Activated naive CD4-positive, alpha-beta T cell treated with Interleukin-2 at 50 U/mL for 16 hours (primary cell): Measurements from ENCODE around the gene TBXA2R.

Experiments used
- DNase-seq: peaks from one replicate; pipeline ENCODE4 v3.0.0-alpha.2; 2020

The TBXA2R gene

DNA sequence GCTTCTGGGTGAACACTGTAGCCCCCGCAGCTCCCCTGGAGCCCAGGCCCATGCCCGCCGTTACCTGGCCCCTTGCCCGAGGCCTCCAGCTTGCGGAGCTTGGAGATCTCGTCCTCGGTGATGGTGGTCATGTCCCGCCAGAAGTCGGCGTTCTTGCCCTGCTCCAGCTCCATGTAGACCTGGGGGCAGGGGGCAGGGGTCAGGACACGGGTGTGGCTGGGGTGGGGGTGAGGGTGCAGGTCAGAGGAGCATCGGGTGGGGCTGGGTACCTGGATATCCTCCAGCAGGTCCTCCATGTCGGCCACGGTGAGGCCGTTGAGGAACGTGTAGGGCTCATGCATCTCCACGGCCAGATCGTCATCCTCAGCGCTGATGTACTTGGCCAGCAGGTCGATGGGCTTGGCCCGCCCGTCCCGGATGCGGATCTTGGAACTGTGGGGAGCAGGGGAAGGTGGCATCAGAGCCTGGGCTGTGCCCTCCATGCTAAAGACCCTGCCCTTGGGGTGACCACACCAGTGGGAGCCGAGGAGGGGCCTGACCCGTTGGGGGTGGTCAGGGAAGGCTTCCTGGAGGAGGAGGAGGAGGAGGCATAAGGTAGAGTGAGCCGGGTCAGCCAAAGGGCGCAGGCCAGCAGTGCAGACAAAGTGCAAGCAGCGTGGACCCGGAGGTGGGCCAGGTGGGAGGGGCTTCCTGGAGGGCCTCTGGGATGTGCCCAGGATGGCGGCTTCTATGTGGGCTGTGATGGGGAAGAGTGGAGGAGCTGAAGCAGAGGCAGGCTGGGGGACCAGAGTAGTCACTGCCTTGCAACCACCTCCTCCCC, 12.3 kb upstream of the TBXA2R start:
- no peak for DNase-seq

GRCh38 chr19:3618144-3618810, 11.6 kb upstream of the TBXA2R start:
- DNase-seq, result peak; percentile 53

- no peak for DNase-seq
Observed at GRCh38 chr19:3617463-3617862, 10.8 kb upstream of the TBXA2R start.

DNA sequence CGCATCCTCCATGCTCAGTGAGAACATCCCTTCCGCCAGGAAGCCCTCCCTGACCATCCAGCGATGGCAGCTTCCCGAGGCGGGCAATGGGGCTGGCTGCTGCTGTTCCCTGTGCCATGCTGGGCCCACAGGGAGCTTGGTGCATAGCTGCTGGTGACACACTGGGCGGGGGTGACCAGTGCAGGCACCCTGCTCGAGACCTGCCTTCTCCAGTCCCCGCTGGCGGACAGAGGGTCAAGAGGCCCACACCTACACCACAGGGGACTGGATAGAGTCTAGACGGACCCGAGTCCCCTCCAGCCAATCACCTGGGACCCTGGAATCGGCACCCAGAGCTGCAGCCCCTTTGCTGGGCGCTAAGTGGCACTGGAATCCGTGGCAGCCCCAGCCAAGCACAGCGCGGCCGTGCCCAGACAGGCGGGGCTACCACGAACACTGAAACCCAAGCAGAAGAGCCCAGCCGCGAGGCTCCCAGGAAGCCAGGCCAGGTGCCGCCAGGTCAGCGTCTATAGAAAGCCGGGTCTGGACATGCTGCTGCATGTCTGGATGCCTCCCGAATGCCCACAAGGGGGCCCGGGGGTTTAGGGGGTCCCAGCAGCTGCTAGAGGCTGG, 9.0 kb upstream of the TBXA2R start:
- no peak for DNase-seq

- DNase-seq, result no peak
Observed at GRCh38 chr19:3614858-3615505, 8.3 kb upstream of the TBXA2R start.

GRCh38 chr19:3613818-3614661, 7.4 kb upstream of the TBXA2R start:
- DNase-seq, result no peak

DNA sequence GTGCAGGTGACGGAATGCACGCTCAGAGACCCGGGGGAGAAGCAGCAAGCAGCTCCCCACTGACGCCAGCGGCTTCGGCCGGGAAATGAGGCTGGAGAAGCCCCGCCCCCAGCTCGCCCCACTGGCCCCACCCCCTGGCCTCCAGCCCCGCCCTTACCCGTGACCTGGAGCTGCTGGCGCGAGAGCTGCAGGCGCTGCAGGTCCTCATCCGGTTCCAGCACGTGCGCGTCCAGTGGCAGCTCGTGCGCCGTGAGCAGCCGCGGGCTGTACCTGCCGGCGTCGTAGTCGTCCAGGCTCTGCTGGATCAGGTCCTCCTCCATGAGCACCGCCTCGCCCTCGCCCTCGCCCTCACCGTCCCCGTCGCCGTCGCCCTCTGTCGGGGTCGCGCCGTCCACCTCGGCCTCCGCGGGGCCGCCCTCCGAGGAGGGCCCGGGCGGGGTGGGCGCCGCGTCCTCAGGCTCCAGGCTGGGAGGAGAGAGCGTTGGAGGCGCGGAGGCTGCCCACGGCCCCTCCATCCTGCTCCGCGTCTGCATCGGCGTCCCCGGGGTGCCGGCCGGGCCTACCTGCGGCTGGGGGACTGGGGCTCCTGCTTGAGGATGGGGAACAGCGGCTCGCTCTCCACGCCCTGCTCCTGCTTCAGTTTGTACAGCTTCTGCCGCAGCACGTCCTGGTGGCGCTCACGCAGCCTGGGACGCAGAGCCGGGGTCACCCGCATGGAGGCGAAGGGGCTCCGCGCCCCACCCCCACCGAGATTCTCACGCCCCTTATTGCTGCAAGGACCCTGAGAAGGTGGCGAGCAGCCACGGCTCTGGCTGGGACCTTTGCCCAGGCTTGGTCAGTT, 6.4 kb upstream of the TBXA2R start:
- no peak for DNase-seq

GRCh38 chr19:3612330-3612729, 5.7 kb upstream of the TBXA2R start:
- no peak for DNase-seq

DNA sequence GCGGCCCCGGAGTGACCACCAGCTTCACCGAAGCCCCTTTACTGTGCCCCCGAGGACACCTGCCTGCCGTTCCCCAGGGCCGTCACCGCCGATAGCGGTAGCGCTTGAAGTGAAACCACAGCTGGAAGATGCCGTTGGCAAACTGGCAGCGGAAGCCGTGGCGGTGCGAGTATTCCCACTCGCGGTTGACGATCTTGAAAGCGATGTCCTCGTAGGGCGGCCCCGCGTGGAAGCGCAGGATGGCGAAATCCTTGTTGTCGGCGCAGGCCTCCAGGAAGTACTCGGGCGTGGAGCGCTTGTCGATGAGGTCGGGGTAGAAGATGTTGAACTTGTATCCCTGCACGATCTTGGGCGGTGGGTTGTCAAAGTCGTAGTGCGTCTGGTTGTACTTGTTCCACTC, 5.2 kb upstream of the TBXA2R start:
- DNase-seq, result no peak

GRCh38 chr19:3610745-3611717, 4.4 kb upstream of the TBXA2R start:
- no peak for DNase-seq

- no peak for DNase-seq
Observed at GRCh38 chr19:3609779-3610719, 3.4 kb upstream of the TBXA2R start.

- DNase-seq, result no peak
Observed at GRCh38 chr19:3608750-3609322, 2.2 kb upstream of the TBXA2R start.

DNA sequence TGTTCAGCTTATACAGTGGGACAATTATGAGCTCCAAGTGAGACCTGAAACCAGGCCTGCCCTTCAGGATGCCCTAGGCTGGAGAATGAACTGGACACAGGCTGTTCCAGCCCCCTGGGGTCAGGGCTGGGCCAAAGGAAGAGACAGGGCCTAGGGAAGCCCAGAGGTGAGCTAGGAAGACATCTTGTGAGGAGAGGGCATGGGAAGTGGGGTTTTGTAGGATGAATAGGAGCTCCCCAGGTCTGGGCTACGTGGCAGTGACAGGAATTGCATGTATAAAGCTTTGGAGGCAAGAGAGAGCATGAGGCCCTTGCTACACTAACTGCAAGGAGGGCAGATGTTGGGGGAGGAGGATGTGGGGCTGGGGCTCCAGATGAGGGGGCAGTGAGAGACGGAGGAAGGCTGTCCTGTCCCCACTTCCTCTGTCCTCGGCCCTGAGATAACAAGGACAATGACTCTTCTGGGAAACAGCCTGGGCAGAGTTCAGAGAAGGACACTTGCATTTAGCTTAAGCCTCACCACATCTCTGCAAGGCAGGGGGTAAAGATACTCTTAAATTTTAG, 1.5 kb upstream of the TBXA2R start:
- no peak for DNase-seq

DNA sequence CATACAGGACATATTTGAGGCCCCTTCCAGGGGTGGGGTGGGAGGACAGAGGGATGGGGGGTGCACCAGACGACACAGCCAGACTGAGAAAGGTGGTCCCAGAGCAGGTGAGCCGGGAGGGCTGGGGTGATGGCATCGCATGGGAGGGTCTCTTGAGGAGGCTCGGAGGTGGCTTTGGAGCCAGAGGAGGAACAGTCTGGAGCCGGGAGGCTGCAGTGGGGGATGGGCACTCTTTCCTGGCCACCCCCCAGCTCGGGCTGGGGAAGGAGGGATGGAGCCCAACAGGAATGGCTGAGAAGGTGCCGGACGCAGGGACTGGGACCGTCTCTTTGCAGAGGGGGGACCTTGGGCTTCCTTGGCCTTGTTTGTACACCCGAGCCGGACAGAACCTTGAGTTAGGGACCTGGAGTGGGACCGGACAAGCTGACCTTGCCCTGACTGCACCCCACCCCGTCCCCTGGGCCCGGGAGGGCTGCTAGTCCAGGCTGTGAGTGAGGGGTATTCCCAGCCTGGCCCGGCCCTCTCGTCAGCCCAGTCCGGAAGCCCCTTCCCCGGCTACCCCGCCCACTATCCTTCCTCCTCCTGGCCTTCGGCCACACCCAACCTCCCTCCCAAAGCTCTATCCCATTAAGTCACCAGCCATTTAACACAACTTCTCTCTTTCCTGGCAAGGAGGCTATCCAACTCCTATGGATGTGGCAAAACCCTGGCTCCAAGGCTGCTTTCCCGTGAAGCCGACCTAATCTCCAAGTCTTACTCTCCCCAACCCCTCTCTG, 816 bp upstream of the TBXA2R start:
- no peak for DNase-seq

GRCh38 chr19:3606174-3606689, 443 bp downstream of the TBXA2R start:
- peak; percentile 17 for DNase-seq

GRCh38 chr19:3605770-3606169, 905 bp downstream of the TBXA2R start:
- DNase-seq, result no peak

DNA sequence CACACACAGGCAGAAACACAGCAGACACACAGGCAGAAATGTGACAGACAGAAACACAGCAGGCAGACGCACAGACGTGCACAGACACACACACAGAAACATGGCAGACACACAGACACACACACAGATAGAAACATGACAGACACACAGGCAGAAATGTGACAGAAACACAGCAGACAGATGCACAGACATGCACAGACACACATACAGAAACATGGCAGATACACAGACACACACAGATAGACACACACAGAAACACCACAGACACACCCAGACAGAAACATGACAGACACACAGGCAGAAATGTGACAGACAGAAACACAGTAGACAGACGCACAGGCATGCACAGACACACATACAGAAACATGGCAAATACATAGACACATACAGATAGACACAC, 1.3 kb downstream of the TBXA2R start:
- DNase-seq, result no peak

GRCh38 chr19:3604987-3605343, 1.7 kb downstream of the TBXA2R start:
- DNase-seq, result no peak
